Measurements from ENCODE around the gene ZNF23.

ZNF23 gene

DNA sequence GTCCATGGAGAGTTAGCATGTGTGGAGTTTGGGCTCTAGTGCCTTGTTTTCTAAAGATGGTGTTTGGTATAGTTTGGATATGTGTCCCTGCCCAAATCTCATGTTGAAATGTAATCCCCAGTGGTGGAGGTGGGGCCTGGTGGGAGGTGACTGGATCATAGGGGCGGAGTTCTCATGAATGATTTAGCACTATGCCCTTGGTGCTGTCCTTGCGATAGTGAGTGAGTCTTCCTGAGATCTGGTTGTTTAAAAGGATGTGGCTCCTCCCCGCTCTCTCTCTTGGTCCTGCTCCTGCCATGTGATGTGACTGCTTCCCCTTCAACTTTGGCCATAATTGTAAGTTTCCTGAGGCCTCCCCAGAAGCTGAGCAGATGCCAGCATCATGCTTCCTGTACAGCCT, 36.0 kb upstream of the ZNF23 start:
- H3K4me3 ChIP-seq (ENCODE audit: low read depth, low read length) = no peak overlapping the region
- in situ Hi-C loops (cut with HindIII; ENCODE audit: low sequenced_read_pairs) = no loop called here
- no peak for DNase-seq (ENCODE audit: low read depth, low spot score)
- TF ChIP-seq, protein P1, sequence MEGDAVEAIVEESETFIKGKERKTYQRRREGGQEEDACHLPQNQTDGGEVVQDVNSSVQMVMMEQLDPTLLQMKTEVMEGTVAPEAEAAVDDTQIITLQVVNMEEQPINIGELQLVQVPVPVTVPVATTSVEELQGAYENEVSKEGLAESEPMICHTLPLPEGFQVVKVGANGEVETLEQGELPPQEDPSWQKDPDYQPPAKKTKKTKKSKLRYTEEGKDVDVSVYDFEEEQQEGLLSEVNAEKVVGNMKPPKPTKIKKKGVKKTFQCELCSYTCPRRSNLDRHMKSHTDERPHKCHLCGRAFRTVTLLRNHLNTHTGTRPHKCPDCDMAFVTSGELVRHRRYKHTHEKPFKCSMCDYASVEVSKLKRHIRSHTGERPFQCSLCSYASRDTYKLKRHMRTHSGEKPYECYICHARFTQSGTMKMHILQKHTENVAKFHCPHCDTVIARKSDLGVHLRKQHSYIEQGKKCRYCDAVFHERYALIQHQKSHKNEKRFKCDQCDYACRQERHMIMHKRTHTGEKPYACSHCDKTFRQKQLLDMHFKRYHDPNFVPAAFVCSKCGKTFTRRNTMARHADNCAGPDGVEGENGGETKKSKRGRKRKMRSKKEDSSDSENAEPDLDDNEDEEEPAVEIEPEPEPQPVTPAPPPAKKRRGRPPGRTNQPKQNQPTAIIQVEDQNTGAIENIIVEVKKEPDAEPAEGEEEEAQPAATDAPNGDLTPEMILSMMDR (IDR thresholded peaks at IDR 0.05; ENCODE audit: low read depth, low read length) = no peak

DNA sequence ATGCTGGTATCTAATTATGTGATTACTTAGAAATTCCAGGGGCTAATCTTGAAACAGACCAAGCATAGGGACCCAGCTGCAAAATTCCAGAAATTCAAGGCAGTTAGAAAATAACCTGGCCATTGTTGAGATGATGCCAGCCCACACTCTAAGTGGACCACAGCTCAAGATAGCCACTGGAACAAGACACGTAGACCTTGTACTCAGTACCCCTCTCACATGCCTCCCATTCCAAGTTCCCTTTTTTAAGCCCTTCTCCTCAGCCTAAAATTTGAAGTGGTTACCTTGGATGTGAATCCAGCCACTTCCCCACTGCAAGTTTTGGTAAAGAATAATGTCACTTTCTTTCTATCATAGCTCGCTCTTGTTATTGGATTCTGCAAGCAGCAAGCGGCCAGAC, 31.2 kb upstream of the ZNF23 start:
- H3K4me3 ChIP-seq (ENCODE audit: low read depth, low read length) = no peak overlapping the region
- TF ChIP-seq, protein P1 (IDR thresholded peaks at IDR 0.05; ENCODE audit: low read depth, low read length) = no peak
- DNase-seq (ENCODE audit: low read depth, low spot score) = no peak
- in situ Hi-C loops (cut with HindIII; ENCODE audit: low sequenced_read_pairs) = no loop called here

DNA sequence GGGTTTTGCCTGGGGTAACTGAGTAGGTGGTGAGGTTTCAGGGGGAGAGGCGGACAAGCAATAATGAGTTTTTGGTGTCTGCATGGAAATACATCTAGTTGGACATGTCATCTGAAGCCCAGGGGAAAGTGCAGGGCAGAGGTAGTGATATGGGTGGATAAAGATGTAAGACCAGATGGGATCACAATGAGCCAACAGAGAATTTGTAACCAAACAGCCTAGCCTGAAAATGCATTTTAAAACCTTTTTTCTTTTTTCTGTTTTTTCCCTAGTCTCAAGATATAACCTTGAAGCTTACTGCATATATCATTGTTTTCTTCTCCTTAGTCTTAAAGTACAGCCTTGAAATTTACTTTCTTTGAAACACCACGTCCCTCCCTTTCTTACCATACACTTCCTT, 30.7 kb upstream of the ZNF23 start:
- TF ChIP-seq, protein P1 (IDR thresholded peaks at IDR 0.05; ENCODE audit: low read depth, low read length) = no peak
- H3K4me3 ChIP-seq (ENCODE audit: low read depth, low read length) = no peak overlapping the region
- in situ Hi-C loops (cut with HindIII; ENCODE audit: low sequenced_read_pairs) = no loop called here
- DNase-seq (ENCODE audit: low read depth, low spot score) = no peak

DNA sequence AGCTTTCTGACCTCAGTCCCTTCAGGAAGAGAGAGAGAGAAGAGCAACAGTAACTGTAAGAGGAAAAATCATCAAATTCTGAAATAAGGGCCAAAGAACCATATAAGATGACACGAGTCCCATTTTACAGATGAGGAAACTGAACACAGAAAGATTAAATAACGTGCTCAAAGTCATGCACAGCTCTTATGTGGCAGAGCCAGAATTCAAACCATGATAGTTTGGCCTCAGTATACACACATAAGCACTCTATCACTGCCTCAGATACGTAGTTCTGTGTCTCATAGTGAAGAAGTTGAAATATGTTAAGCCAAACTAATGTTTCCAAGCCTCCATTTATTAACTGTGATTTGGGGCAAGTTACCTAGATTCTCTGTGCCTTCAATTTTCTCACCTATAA, 29.0 kb upstream of the ZNF23 start:
- DNase-seq (ENCODE audit: low read depth, low spot score) = no peak
- in situ Hi-C loops (cut with HindIII; ENCODE audit: low sequenced_read_pairs) = no loop called here
- no peak overlapping the region for H3K4me3 ChIP-seq (ENCODE audit: low read depth, low read length)
- TF ChIP-seq, protein P1 (IDR thresholded peaks at IDR 0.05; ENCODE audit: low read depth, low read length) = no peak

DNA sequence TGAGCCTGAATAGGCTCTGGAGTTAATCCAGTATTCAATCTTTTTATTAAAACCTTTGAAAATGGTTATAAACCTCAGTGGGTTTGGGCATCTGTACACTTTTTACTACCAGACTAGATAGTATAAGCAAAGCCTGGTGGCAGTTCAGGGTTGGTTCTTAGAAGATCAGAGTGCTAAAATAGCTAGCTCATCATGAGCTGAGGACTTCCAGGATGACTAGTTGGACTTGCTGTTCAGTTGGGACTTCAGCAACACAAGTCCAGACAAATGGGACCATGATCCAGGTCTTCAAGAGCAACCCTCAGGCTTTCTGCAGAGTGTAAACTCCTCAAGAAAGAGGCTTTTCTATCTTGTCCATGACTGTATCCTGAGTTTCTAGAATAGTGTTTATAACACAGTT, 28.3 kb upstream of the ZNF23 start:
- H3K4me3 ChIP-seq (ENCODE audit: low read depth, low read length) = no peak overlapping the region
- no peak for DNase-seq (ENCODE audit: low read depth, low spot score)
- in situ Hi-C loops (cut with HindIII; ENCODE audit: low sequenced_read_pairs) = no loop called here
- TF ChIP-seq, protein P1 (IDR thresholded peaks at IDR 0.05; ENCODE audit: low read depth, low read length) = no peak

DNA sequence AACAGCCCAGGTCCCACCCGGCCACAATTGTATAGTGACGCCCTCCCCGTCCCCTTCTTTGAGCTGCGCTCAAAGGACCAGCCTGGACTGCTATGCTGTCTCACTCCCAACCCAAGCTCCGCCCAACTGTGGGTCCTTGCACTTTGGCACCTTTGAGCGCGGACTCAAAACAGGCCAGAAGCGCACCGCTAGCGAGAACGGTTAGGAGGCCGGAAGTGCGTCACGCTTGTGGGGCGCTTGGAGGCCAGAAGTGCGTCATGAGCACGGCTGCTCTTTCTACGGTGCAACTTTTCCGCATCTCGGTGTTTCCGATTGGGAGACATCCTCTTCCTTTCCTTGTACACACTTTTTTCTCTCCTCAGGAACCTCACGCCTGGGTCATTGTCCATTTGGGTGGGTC, 27.1 kb upstream of the ZNF23 start, which contains the start of gene ZNF19:
TSS of gene ZNF19 (minus strand) at position 203 of the 400 bp plus-strand sequence. CDS start 7,210 bp downstream, outside the sequence.
- no peak within 1 kb of the TSS for H3K4me3 ChIP-seq (ENCODE audit: low read depth, low read length)
- in situ Hi-C loops (cut with HindIII; ENCODE audit: low sequenced_read_pairs) = no loop called here
- DNase-seq (ENCODE audit: low read depth, low spot score) = no peak
- TF ChIP-seq, protein P1 (IDR thresholded peaks at IDR 0.05; ENCODE audit: low read depth, low read length) = no peak

Measured in astrocyte of the spinal cord (primary cell).